Measurements from ENCODE around the gene DTYMK.

DNA sequence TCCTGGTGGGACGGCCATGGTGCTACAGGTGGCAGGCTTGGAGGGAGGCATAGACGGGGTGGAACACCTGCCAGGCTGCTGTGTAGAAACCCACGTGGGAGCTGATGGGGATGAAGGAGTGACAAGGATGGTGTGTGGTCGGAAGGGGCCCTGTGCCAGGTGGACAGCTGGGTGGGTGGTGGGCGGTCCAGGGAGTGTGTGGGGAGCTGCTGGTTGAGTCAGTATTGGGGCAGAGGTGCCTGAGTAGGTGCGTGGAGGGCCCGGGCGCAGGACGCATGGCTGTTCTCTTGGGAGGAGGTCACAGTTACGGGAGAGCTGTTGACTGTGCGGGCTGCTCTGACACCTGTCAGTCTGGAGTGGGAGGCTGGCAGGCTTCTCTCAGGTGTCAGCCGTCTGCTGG, 35.2 kb upstream of the DTYMK start:
- TF ChIP-seq, protein P1, sequence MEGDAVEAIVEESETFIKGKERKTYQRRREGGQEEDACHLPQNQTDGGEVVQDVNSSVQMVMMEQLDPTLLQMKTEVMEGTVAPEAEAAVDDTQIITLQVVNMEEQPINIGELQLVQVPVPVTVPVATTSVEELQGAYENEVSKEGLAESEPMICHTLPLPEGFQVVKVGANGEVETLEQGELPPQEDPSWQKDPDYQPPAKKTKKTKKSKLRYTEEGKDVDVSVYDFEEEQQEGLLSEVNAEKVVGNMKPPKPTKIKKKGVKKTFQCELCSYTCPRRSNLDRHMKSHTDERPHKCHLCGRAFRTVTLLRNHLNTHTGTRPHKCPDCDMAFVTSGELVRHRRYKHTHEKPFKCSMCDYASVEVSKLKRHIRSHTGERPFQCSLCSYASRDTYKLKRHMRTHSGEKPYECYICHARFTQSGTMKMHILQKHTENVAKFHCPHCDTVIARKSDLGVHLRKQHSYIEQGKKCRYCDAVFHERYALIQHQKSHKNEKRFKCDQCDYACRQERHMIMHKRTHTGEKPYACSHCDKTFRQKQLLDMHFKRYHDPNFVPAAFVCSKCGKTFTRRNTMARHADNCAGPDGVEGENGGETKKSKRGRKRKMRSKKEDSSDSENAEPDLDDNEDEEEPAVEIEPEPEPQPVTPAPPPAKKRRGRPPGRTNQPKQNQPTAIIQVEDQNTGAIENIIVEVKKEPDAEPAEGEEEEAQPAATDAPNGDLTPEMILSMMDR (IDR thresholded peaks at IDR 0.05): no peak
- no peak for TF ChIP-seq POLR2A (IDR thresholded peaks at IDR 0.05)
